ENCODE data around the gene AQP6.

The AQP6 gene

DNA sequence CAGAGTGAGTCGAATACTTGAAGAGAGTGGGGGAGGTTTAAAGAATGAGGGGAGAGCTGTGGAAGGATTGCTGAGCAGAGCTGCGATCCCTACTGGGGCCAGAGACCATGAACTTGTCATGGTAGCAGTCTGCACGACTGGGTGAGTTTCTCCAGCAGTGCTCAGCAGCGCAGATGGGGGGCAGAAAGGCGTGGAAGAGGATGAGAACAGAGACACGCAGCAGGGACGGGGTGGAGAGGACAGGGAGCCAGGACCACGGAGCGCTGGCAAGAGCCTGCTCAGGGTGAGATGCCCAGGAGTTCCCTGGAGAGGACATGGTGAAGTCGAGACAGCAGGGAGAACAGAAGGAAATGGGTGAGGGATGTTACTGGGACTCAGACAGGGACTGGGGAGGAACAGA, 2.1 kb upstream of the AQP6 start:
- H3K4me3 ChIP-seq (ENCODE audit: low read length), result no peak overlapping the region
- no peak for DNase-seq (ENCODE audit: low read depth)
- TF ChIP-seq, protein P1, sequence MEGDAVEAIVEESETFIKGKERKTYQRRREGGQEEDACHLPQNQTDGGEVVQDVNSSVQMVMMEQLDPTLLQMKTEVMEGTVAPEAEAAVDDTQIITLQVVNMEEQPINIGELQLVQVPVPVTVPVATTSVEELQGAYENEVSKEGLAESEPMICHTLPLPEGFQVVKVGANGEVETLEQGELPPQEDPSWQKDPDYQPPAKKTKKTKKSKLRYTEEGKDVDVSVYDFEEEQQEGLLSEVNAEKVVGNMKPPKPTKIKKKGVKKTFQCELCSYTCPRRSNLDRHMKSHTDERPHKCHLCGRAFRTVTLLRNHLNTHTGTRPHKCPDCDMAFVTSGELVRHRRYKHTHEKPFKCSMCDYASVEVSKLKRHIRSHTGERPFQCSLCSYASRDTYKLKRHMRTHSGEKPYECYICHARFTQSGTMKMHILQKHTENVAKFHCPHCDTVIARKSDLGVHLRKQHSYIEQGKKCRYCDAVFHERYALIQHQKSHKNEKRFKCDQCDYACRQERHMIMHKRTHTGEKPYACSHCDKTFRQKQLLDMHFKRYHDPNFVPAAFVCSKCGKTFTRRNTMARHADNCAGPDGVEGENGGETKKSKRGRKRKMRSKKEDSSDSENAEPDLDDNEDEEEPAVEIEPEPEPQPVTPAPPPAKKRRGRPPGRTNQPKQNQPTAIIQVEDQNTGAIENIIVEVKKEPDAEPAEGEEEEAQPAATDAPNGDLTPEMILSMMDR (IDR thresholded peaks at IDR 0.05; ENCODE audit: insufficient read depth, low read depth, low read length, missing control alignments), result no peak

DNA sequence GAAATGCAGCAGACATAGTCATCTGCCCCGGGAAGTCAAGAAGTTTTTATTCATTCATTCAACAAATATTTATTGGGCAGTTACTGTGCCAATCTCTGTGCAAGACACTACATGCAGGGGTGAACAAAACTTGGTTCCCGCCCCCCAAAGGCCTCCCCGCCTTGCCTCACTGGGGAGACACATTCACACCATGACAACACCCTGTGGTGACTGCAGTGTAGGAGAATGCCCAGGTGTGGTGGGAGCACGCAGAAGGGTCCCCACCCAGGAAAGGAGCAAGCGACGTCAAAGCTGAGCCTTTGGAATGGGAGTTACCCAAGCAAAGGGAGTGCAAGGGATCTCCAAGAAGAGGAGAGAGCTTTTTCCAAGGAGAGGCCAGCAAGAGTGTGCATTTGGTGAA, 1.6 kb upstream of the AQP6 start:
- peak; percentile 89 for DNase-seq (ENCODE audit: low read depth)
- TF ChIP-seq, protein P1 (IDR thresholded peaks at IDR 0.05; ENCODE audit: insufficient read depth, low read depth, low read length, missing control alignments), result no peak
- H3K4me3 ChIP-seq (ENCODE audit: low read length), result no peak overlapping the region

DNA sequence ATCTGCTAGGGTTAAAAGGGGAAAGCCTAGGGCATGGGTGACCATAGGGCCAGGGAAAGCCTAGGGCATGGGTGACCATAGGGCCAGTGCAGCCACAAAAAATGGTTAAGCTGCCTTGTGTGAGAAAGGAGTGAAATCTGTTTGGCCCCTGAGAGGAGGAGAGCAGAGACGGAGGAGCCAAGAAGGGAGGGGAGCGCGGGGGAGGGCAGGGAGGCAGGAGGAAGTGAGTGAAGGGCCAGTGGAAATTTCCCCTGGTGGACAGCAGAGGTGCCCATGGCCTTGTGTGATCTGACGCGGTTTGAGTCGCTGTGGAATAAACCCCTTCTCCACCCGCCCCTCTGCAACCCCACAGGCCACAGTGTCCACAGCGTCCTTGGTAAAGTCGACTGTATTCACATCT, 618 bp upstream of the AQP6 start:
- TF ChIP-seq, protein P1 (IDR thresholded peaks at IDR 0.05; ENCODE audit: insufficient read depth, low read depth, low read length, missing control alignments), result no peak
- no peak overlapping the region for H3K4me3 ChIP-seq (ENCODE audit: low read length)
- DNase-seq (ENCODE audit: low read depth), result no peak

DNA sequence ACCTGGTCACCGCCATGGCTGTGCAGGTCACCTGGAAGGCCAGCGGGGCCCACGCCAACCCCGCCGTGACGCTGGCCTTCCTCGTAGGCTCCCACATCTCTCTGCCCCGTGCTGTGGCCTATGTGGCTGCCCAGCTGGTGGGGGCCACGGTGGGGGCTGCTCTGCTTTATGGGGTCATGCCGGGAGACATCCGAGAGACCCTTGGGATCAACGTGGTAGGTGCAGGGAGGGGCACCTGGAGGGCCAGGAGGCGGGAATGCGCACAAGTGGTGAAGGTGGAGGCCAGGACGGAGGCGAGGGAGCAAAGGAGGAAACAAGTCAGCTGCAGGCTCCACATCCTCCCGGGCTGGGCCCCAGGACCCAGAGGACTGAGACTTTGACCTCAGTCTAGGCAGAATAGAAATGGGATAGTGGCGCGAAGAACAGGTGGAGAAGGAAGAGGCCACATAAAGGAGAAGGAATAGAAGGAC, 649 bp downstream of the AQP6 start:
- TF ChIP-seq, protein P1 (IDR thresholded peaks at IDR 0.05; ENCODE audit: insufficient read depth, low read depth, low read length, missing control alignments), result no peak
- DNase-seq (ENCODE audit: low read depth), result no peak
- H3K4me3 ChIP-seq (ENCODE audit: low read length), result no peak overlapping the region

DNA sequence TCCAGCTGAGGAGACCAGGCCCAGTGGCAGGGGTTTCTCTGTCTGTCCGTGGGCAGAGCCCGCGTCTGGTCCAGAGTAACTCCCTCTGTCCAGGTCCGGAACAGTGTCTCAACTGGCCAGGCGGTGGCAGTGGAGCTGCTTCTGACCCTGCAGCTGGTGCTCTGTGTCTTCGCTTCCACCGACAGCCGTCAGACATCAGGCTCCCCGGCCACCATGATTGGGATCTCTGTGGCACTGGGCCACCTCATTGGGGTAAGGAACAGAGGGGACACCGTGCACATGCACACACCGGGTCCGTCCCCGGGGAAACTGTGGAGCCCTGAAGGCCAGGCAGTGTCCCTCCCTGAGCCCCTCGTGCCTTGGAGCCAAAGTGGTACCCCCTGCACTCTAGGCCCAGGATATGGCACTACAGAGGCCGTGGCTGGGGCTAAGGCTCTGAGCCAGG, 1.5 kb downstream of the AQP6 start:
- peak; percentile 41 for DNase-seq (ENCODE audit: low read depth)
- TF ChIP-seq, protein P1 (IDR thresholded peaks at IDR 0.05; ENCODE audit: insufficient read depth, low read depth, low read length, missing control alignments), result peak; percentile 28

DNA sequence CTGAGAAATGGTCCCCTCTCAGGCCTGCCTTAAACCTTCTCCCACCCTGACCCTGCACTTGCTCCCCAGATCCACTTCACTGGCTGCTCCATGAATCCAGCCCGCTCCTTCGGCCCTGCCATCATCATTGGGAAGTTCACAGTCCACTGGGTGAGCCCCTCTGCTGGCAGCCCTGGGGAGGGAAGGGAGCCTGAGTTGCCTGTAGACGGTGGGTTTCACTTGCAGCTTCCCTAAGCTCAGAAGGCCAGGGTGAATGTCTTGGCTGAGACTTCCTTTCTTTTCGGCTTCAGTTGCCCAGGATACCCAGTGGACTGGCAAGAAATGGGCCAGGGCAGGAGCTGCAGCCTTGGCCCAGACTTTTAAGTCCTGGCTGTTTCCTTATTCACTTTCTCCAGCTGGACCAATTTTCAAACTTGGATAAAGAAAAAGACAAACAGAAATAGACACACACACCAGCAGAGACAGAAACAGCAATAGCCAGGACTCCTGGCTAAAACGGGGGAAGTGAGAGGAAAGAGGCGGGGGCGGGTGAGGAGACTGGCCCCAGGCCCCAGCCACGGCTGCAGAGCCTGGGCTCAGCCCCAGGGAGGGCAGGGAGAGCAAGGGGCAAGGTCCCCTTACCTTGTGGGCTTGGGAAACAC, 2.0 kb downstream of the AQP6 start:
- TF ChIP-seq, protein P1 (IDR thresholded peaks at IDR 0.05; ENCODE audit: insufficient read depth, low read depth, low read length, missing control alignments), result no peak
- no peak for DNase-seq (ENCODE audit: low read depth)
- H3K4me3 ChIP-seq (ENCODE audit: low read length), result no peak overlapping the region

More for the DNA sequence above, 1.5 kb downstream of the AQP6 start:
- H3K4me3 ChIP-seq (ENCODE audit: low read length), result no peak overlapping the region

DNA sequence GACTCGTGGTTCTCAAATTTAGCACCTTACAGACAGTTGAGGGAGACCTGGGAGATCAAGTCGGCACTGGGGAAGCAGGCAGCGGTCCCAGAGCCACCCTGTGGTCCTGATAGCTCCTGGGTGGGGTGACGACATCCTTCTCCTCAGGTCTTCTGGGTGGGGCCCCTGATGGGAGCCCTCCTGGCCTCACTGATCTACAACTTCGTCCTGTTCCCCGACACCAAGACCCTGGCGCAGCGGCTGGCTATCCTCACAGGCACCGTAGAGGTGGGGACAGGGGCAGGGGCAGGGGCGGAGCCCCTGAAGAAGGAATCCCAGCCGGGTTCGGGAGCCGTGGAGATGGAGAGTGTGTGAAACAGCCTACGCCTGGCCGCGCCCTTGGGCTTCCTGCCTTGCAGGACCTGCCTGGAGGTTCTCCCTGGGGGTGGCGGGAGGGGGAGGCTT, 2.6 kb downstream of the AQP6 start:
- TF ChIP-seq, protein P1 (IDR thresholded peaks at IDR 0.05; ENCODE audit: insufficient read depth, low read depth, low read length, missing control alignments), result no peak
- H3K4me3 ChIP-seq (ENCODE audit: low read length), result no peak overlapping the region
- DNase-seq (ENCODE audit: low read depth), result no peak

Data from epithelial cell of esophagus (primary cell).